GM12878 (cell line): ENCODE measurements around the gene SMIM14. TPM values are rescaled to one million over a fixed set of nuclear protein-coding genes. Genes with fewer than 3 reads are reported as not detected.

Experiments
- ATAC-seq: fragments of 200-7000 bp; cut with Tn5 transposase; 3 replicates; pipeline ENCODE4 v1.9.1; 2020; ENCODE audit warnings: mild to moderate bottlenecking, moderate library complexity
- BruUV-seq: library from RNA; stranded (reverse); fragments of 400-500 nt; replicated peaks from 2 replicates; lab custom pipeline; 2021; lab: Mats Ljungman, UMichigan
- CTCF ChIA-PET: fragments of 300-600 bp; sonication (Branson Sonifier 250); formaldehyde crosslinking; extraction: SDS; loops from one replicate; lab custom pipeline; 2021; ENCODE audit warnings: inconsistent platforms; lab: Yijun Ruan, JAX
- POLR2A ChIA-PET: fragments of 350-600 bp; formaldehyde crosslinking; extraction: SDS; loops from one replicate; lab custom pipeline; 2021; ENCODE audit warnings: inconsistent platforms; lab: Charles Lee
- RAD21 ChIA-PET: fragments of 300-600 bp; sonication (Branson Sonifier 250); formaldehyde crosslinking; loops from one replicate; lab custom pipeline; 2023; ENCODE audit warnings: antibody characterized with exemption; ENCODE audit not compliant: unreplicated experiment; lab: Charles Lee
- SMC1A ChIA-PET: fragments of 300-600 bp; sonication (Branson Sonifier 250); formaldehyde crosslinking; loops from one replicate; lab custom pipeline; 2023; ENCODE audit not compliant: unreplicated experiment, uncharacterized antibody; lab: Charles Lee
- DNase-seq: peaks from one replicate; pipeline ENCODE4 v3.0.0-alpha.2; 2011; ENCODE audit warnings: low read depth, low spot score
- FAIRE-seq: peaks from 3 replicates; lab custom pipeline; 2011; peaks lifted over from hg19 to GRCh38; lab: Jason Lieb, UNC
- H2AFZ ChIP-seq: 2 replicates; pipeline ENCODE4 v1.6.0; 2011; ENCODE audit warnings: low read depth, low read length, control low read depth; ENCODE audit not compliant: control insufficient read depth
- H3K27ac ChIP-seq: 2 replicates; pipeline ENCODE4 v1.5.1; 2011; ENCODE audit warnings: control low read depth; ENCODE audit not compliant: control insufficient read depth, insufficient read depth
- H3K27me3 ChIP-seq, 2 experiments: replicated peaks in 1 of 2; 2 replicates each; pipeline versions ENCODE4 v1.6.0 to v1.6.1; 2011; ENCODE audit warnings: low read length in 1 of 2; ENCODE audit not compliant: control insufficient read depth in 2 of 2, insufficient read depth in 2 of 2
- H3K36me3 ChIP-seq, 2 experiments: 2 replicates each; pipeline ENCODE4 v1.5.1; 2011; ENCODE audit warnings: low read length in 1 of 2; ENCODE audit not compliant: control insufficient read depth in 2 of 2, insufficient read depth in 2 of 2
- H3K4me1 ChIP-seq: 2 replicates; pipeline ENCODE4 v1.6.1; 2011; ENCODE audit warnings: mild to moderate bottlenecking, low read length, moderate library complexity, mixed read lengths; ENCODE audit not compliant: control insufficient read depth, insufficient read depth
- H3K4me2 ChIP-seq: 2 replicates; pipeline ENCODE4 v1.6.0; 2011; ENCODE audit warnings: control low read depth; ENCODE audit not compliant: control insufficient read depth, insufficient read depth
- H3K4me3 ChIP-seq: fragments of 200-600 bp; sonication (generic); 2 replicates; pipeline ENCODE4 v1.5.1; 2016
- H3K79me2 ChIP-seq: 2 replicates; pipeline ENCODE4 v1.6.0; 2011; ENCODE audit warnings: low read length; ENCODE audit not compliant: control insufficient read depth, insufficient read depth
- H3K9ac ChIP-seq: 2 replicates; pipeline ENCODE4 v1.8.0; 2011; ENCODE audit warnings: low read length, control low read depth, mixed read lengths; ENCODE audit not compliant: control insufficient read depth, insufficient read depth
- H3K9me3 ChIP-seq: replicated peaks from 3 replicates; pipeline ENCODE4 v1.5.1; 2011; ENCODE audit warnings: mild to moderate bottlenecking, low read length; ENCODE audit not compliant: control insufficient read depth, insufficient read depth
- H4K20me1 ChIP-seq: 2 replicates; pipeline ENCODE4 v1.6.0; 2011; ENCODE audit not compliant: control insufficient read depth, insufficient read depth
- ATF2 ChIP-seq: IDR thresholded peaks from 2 replicates; pipeline ENCODE4 v1.6.1; 2012; ENCODE audit warnings: low read length, inconsistent platforms
- BMI1 ChIP-seq: fragments of 450-650 bp; IDR thresholded peaks from 2 replicates; pipeline ENCODE4 v1.6.1; 2016; ENCODE audit warnings: mild to moderate bottlenecking, moderate library complexity, borderline replicate concordance
- CHD1 ChIP-seq: IDR thresholded peaks from 2 replicates; pipeline ENCODE4 v1.6.1; 2012; ENCODE audit warnings: low read depth, low read length, improper control_type of control experiment
- CTCF ChIP-seq, 3 experiments: IDR thresholded peaks in 2 of 3; conservative IDR thresholded peaks in 1 of 3; 2 replicates each; pipeline ENCODE4 v1.5.1; 2011; ENCODE audit warnings: low read depth in 3 of 3, low read length in 3 of 3, mild to moderate bottlenecking in 3 of 3, control low read depth in 2 of 3, moderate library complexity in 2 of 3, inconsistent platforms in 1 of 3, mixed read lengths in 1 of 3; ENCODE audit not compliant: control insufficient read depth in 2 of 3, insufficient read depth in 1 of 3; ENCODE audit errors: extremely low read depth in 1 of 3
- EP300 ChIP-seq, 2 experiments: fragments of 150-350 bp in 1 of 2; IDR thresholded peaks; 2 replicates each; pipeline ENCODE4 v1.6.1; 2011 to 2012; ENCODE audit warnings: low read depth in 2 of 2, low read length in 2 of 2, borderline replicate concordance in 1 of 2, improper control_type of control experiment in 1 of 2, inconsistent platforms in 1 of 2; ENCODE audit not compliant: control insufficient read depth in 1 of 2
- FOS ChIP-seq: IDR thresholded peaks from 3 replicates; pipeline ENCODE4 v1.6.1; 2011; ENCODE audit warnings: borderline replicate concordance; ENCODE audit not compliant: insufficient read length; ENCODE audit errors: extremely low read depth
- JUNB ChIP-seq: IDR thresholded peaks from 2 replicates; pipeline ENCODE4 v1.6.1; 2016; ENCODE audit warnings: antibody characterized with exemption, mild to moderate bottlenecking
- PBX3 ChIP-seq: IDR thresholded peaks from 2 replicates; pipeline ENCODE4 v1.6.1; 2011; ENCODE audit warnings: mild to moderate bottlenecking, low read depth, low read length, moderate library complexity; ENCODE audit not compliant: insufficient replicate concordance
- SKIL ChIP-seq: fragments of 450-650 bp; IDR thresholded peaks from 2 replicates; pipeline ENCODE4 v1.6.1; 2017; ENCODE audit warnings: mild to moderate bottlenecking, low read depth, inconsistent platforms; ENCODE audit not compliant: poor library complexity, severe bottlenecking
- YY1 ChIP-seq: IDR thresholded peaks from 2 replicates; pipeline ENCODE4 v1.6.1; 2011; ENCODE audit warnings: low read depth, mild to moderate bottlenecking, low read length
- ZZZ3 ChIP-seq: IDR thresholded peaks from 2 replicates; pipeline ENCODE4 v1.6.1; 2011; ENCODE audit warnings: low read depth; ENCODE audit not compliant: control insufficient read depth, insufficient read length
- WGBS: methylation state at CpG from one replicate; pipeline ENCODE4 v1.1.6; 2016; ENCODE audit warnings: low lambda C conversion rate; ENCODE audit not compliant: insufficient replicate concordance, insufficient coverage; ENCODE audit errors: missing lambda C conversion rate; 5-methylcytosine and 5-hydroxymethylcytosine counted together
- in situ Hi-C: fragments of 300-500 bp; cut with MboI; formaldehyde crosslinking; loops from 9 replicates; pipeline ENCODE4 v1.14.3; 2018; ENCODE audit warnings: mixed read lengths
- intact Hi-C: fragments of 100-400 bp; cut with micrococcal nuclease; formaldehyde crosslinking; loops from one replicate; pipeline ENCODE4 v1.14.2; 2022; ENCODE audit not compliant: unreplicated experiment
- polyA plus RNA-seq, 11 experiments: library from polyadenylated mRNA; depleted of rRNA in 4 of 11; unstranded in 6 of 11; stranded (reverse) in 5 of 11; fragments of >200 nt; fragmentation: Nextera tagmentation in 4 of 11; fragmentation: Illumina TruSeq in 1 of 11; extraction: Ambion mirVana in 4 of 11; extraction: Trizol in 1 of 11; gene quantifications; 1 replicate in 1 of 11; 2 replicates in 10 of 11; pipeline versions ENCODE4 v1.2.1 to v1.2.3, GENCODE V29; 2011 to 2016; ENCODE audit warnings: inconsistent platforms in 2 of 11, missing spikeins in 2 of 11, low read depth in 1 of 11
- total RNA-seq, 4 experiments: library from RNA; depleted of rRNA in 3 of 4; stranded (reverse); fragments of >200 nt in 3 of 4; fragmentation: Illumina TruSeq in 1 of 4; extraction: Trizol in 1 of 4; gene quantifications; 2 replicates each; pipeline versions ENCODE4 v1.2.1 to v1.2.3, GENCODE V29; 2013 to 2021

Gene SMIM14
- total and polyA plus RNA-seq, 10 of the 15 experiments (the other 5 are each of a cell fraction or from before 2014, with no cell fraction given) = 125 to 671 (median 188) TPM

- TF ChIP-seq PBX3 (no peak), ZZZ3 (no peak), FOS (no peak), SKIL (no peak), CHD1 (no peak), BMI1 (no peak), YY1 (no peak)
- TF ChIP-seq, all 136 proteins: peak for 0
Observed at GRCh38 chr4:39635023-39635422, 3.6 kb downstream of the SMIM14 start (continued).

- ChIA-PET RAD21 (interaction anchor here (0.6 to 13.2 kb wide), 12 partner anchors 9 to 686 kb away, joined by 3 to 217 read pairs (median 4); partner anchors contain the start of gene UGDH), CTCF (interaction anchor here (0.5 to 1.9 kb wide), 8 partner anchors 18 to 1090 kb away, joined by 3 to 6 read pairs (median 3); no protein-coding TSS in a partner anchor), POLR2A (interaction anchor here (0.5 to 10.7 kb wide), 13 partner anchors 9 to 851 kb away, joined by 3 to 129 read pairs (median 4); partner anchors contain the start of gene UGDH), SMC1A (interaction anchor here (0.6 to 13.2 kb wide), 18 partner anchors 8 to 581 kb away, joined by 3 to 254 read pairs (median 4); partner anchors contain the start of gene UBE2K)
- ATAC-seq (peak; percentile 78), DNase-seq (no peak), FAIRE-seq (peak; percentile 89)
- Histone ChIP-seq H3K4me2 (peak overlapping the region; percentile 71), H3K9me3 (no peaks in the 10 kb centered on the region), H4K20me1 (no peaks in the 10 kb centered on the region), H2AFZ (no peak overlapping the region), H3K27me3 (no peaks in the 10 kb centered on the region), H3K36me3 (no peaks in the 10 kb centered on the region), H3K4me3 (no peak overlapping the region), H3K27ac (peak overlapping the region; percentile 59), H3K4me1 (peaks cover 26% of the 10 kb centered on the region), H3K79me2 (peaks cover 12% of the 10 kb centered on the region), H3K9ac (no peak overlapping the region; the same call in 1 of the 2 replicates)
- WGBS = 6% methylated on average over 1 of the region's 1 CpG
- no TSS peak for BruUV-seq
- in situ Hi-C loops (loop anchor here (10.0 kb wide), 1 partner anchor 573 kb away; no protein-coding TSS in a partner anchor), intact Hi-C loops (no loop called here)
- TF ChIP-seq CTCF (IDR thresholded peaks at IDR 0.05 in 2 of 3, conservative IDR thresholded peaks at IDR 0.05 in 1 of 3; ENCODE audit: control insufficient read depth in 2 of 3, extremely low read depth in 1 of 3, insufficient read depth in 1 of 3, low read depth in 3 of 3, low read length in 3 of 3) (no peak), ATF2 (peak; percentile 75), JUNB (peak; percentile 65; the same call in 1 of the 2 replicates), EP300 (IDR thresholded peaks at IDR 0.05; ENCODE audit: borderline replicate concordance in 1 of 2, control insufficient read depth in 1 of 2, low read depth in 2 of 2, low read length in 2 of 2) (peak in 1 of 2 experiments; percentile 70; a peak in 3 of 4 replicates)
Observed at GRCh38 chr4:39631700-39632079, 7.0 kb downstream of the SMIM14 start.
